Neuronal stem cell (in vitro differentiated cells): ENCODE data around the gene LHFPL2.

Experiments
- DNase-seq: peaks from one replicate; pipeline ENCODE4 v3.0.0-alpha.2; 2013; ENCODE audit warnings: low spot score
- H2AFZ ChIP-seq: one replicate; pipeline ENCODE4 v1.6.1; 2013; ENCODE audit warnings: mild to moderate bottlenecking, low read length, inconsistent platforms
- H2AK5ac ChIP-seq: 2 replicates; pipeline ENCODE4 v1.6.1; 2013; ENCODE audit warnings: low read depth, mild to moderate bottlenecking, inconsistent platforms, low read length, moderate library complexity, mixed read lengths
- H2BK120ac ChIP-seq: 2 replicates; pipeline ENCODE4 v1.6.1; 2013; ENCODE audit warnings: low read depth, mild to moderate bottlenecking, inconsistent platforms, low read length, moderate library complexity, mixed read lengths
- H2BK12ac ChIP-seq: one replicate; pipeline ENCODE4 v1.6.1; 2013; ENCODE audit warnings: low read length, inconsistent platforms
- H2BK15ac ChIP-seq: 2 replicates; pipeline ENCODE4 v1.6.1; 2013; ENCODE audit warnings: mild to moderate bottlenecking, low read length, inconsistent platforms, mixed read lengths
- H2BK5ac ChIP-seq: one replicate; pipeline ENCODE4 v1.6.1; 2013; ENCODE audit warnings: inconsistent platforms, mild to moderate bottlenecking, low read length, moderate library complexity
- H3K14ac ChIP-seq: one replicate; pipeline ENCODE4 v1.6.1; 2013; ENCODE audit warnings: low read length, inconsistent platforms
- H3K18ac ChIP-seq: 2 replicates; pipeline ENCODE4 v1.6.1; 2013; ENCODE audit warnings: low read length, inconsistent platforms
- H3K23ac ChIP-seq: 2 replicates; pipeline ENCODE4 v1.6.1; 2013; ENCODE audit warnings: low read depth, mild to moderate bottlenecking, mixed read lengths, low read length, inconsistent platforms; ENCODE audit not compliant: poor library complexity
- H3K27ac ChIP-seq: replicated peaks from 3 replicates; pipeline ENCODE4 v1.5.1; 2013; ENCODE audit warnings: low read length, inconsistent platforms
- H3K27me3 ChIP-seq, 3 experiments: 2 replicates each; pipeline ENCODE4 v1.6.1; 2013; ENCODE audit warnings: low read length in 3 of 3, mild to moderate bottlenecking in 2 of 3, inconsistent platforms in 1 of 3, low read depth in 1 of 3, mixed read lengths in 1 of 3, moderate library complexity in 1 of 3; ENCODE audit not compliant: control insufficient read depth in 3 of 3, insufficient read depth in 3 of 3
- H3K36me3 ChIP-seq, 2 donors: replicated peaks in 1 of 2; 2 replicates each; pipeline ENCODE4 v1.6.1; 2013; ENCODE audit warnings: low read length in 2 of 2; ENCODE audit not compliant: control insufficient read depth in 2 of 2, insufficient read depth in 2 of 2
- H3K4ac ChIP-seq: 2 replicates; pipeline ENCODE4 v1.6.1; 2013; ENCODE audit warnings: inconsistent platforms, mild to moderate bottlenecking, low read length, moderate library complexity
- H3K4me1 ChIP-seq, 2 donors: 1 replicate in 1 of 2; 2 replicates in 1 of 2; pipeline ENCODE4 v1.6.1; 2013; ENCODE audit warnings: low read length in 2 of 2, low read depth in 1 of 2; ENCODE audit not compliant: control insufficient read depth in 2 of 2, insufficient read depth in 1 of 2
- H3K4me2 ChIP-seq: one replicate; pipeline ENCODE4 v1.6.1; 2013; ENCODE audit warnings: mild to moderate bottlenecking, low read length, inconsistent platforms; ENCODE audit not compliant: insufficient read depth, poor library complexity, severe bottlenecking
- H3K4me3 ChIP-seq, 2 donors: 2 replicates each; pipeline ENCODE4 v1.5.1; 2013; ENCODE audit warnings: low read length in 2 of 2, mild to moderate bottlenecking in 2 of 2, inconsistent platforms in 1 of 2, moderate library complexity in 1 of 2
- H3K79me1 ChIP-seq: one replicate; pipeline ENCODE4 v1.6.1; 2013; ENCODE audit warnings: low read depth, mild to moderate bottlenecking, inconsistent platforms, low read length, moderate library complexity
- H3K9ac ChIP-seq: one replicate; pipeline ENCODE4 v1.6.1; 2013; ENCODE audit warnings: mild to moderate bottlenecking, low read depth, low read length, inconsistent platforms; ENCODE audit not compliant: poor library complexity
- H3K9me3 ChIP-seq, 2 donors: replicated peaks in 1 of 2; 2 replicates each; pipeline versions ENCODE3 to v1.6.1; 2013; ENCODE audit warnings: low read length in 2 of 2, mild to moderate bottlenecking in 2 of 2, inconsistent platforms in 1 of 2, low read depth in 1 of 2, mixed read lengths in 1 of 2, moderate library complexity in 1 of 2; ENCODE audit not compliant: control insufficient read depth in 2 of 2, insufficient read depth in 1 of 2
- H4K8ac ChIP-seq: one replicate; pipeline ENCODE4 v1.6.1; 2013; ENCODE audit warnings: low read depth, mild to moderate bottlenecking, inconsistent platforms, low read length, moderate library complexity
- H4K91ac ChIP-seq: one replicate; pipeline ENCODE4 v1.6.1; 2013; ENCODE audit warnings: low read length, low read depth, mild to moderate bottlenecking, inconsistent platforms; ENCODE audit not compliant: poor library complexity
- WGBS, 2 donors: extraction: QIAGEN DNeasy Blood & Tissue Kit; methylation state at CpG; one replicate each; pipeline ENCODE4 v1.1.7; 2013; ENCODE audit warnings: missing lambda C conversion rate in 2 of 2, mixed read lengths in 1 of 2; ENCODE audit not compliant: insufficient read length in 2 of 2, insufficient replicate concordance in 1 of 2; ENCODE audit errors: extremely low coverage in 2 of 2; 5-methylcytosine and 5-hydroxymethylcytosine counted together

Gene LHFPL2

GRCh38 chr5:78598973-78599372 is 49.6 kb downstream of the LHFPL2 start:
- H3K23ac ChIP-seq, result no peak overlapping the region
- no peak overlapping the region for H4K8ac ChIP-seq
- H2BK15ac ChIP-seq, result no peak overlapping the region
- H3K4me2 ChIP-seq, result no peak overlapping the region
- no CpG with 5 or more reads among the region's 9 CpGs for WGBS, 2 donors
- no peak overlapping the region for H2AFZ ChIP-seq
- H2AK5ac ChIP-seq, result no peak overlapping the region
- no peak overlapping the region for H3K27ac ChIP-seq
- no peak overlapping the region for H3K18ac ChIP-seq
- H3K4ac ChIP-seq, result no peak overlapping the region
- H3K9ac ChIP-seq, result no peak overlapping the region
- H3K4me1 ChIP-seq, result peaks cover 2 to 3% of the 10 kb centered on the region in 2 donors
- no peak overlapping the region for H3K4me3 ChIP-seq
- H3K14ac ChIP-seq, result no peak overlapping the region
- DNase-seq, result no peak
- no peak overlapping the region for H2BK12ac ChIP-seq
- H2BK120ac ChIP-seq, result no peak overlapping the region
- H3K27me3 ChIP-seq, result no peaks in the 10 kb centered on the region
- H2BK5ac ChIP-seq, result no peak overlapping the region
- H3K36me3 ChIP-seq, result no peaks in the 10 kb centered on the region
- H4K91ac ChIP-seq, result no peak overlapping the region
- no peaks in the 10 kb centered on the region for H3K79me1 ChIP-seq
- H3K9me3 ChIP-seq, result no peaks in the 10 kb centered on the region

- peaks cover 2 to 3% of the 10 kb centered on the region in 2 donors for H3K4me1 ChIP-seq
- no peak overlapping the region for H3K4me2 ChIP-seq
- H3K27ac ChIP-seq, result no peak overlapping the region
Measured at GRCh38 chr5:78597974-78598371, 50.6 kb downstream of the LHFPL2 start.

GRCh38 chr5:78597068-78597973 is 51.3 kb downstream of the LHFPL2 start:
- Histone ChIP-seq H2AK5ac (no peak overlapping the region), H2BK12ac (no peak overlapping the region), H3K36me3 (no peaks in the 10 kb centered on the region), H3K4me1 (peaks cover 1 to 4% of the 10 kb centered on the region in 2 donors), H4K91ac (no peak overlapping the region), H3K14ac (no peak overlapping the region), H3K23ac (no peak overlapping the region), H3K79me1 (no peaks in the 10 kb centered on the region), H3K27ac (no peak overlapping the region), H2BK120ac (no peak overlapping the region), H3K4me3 (no peak overlapping the region), H4K8ac (no peak overlapping the region), H3K9me3 (no peaks in the 10 kb centered on the region), H3K4me2 (no peak overlapping the region), H3K27me3 (no peaks in the 10 kb centered on the region), H2BK15ac (no peak overlapping the region), H3K4ac (no peak overlapping the region), H2AFZ (no peak overlapping the region), H3K9ac (no peak overlapping the region), H3K18ac (no peak overlapping the region), H2BK5ac (no peak overlapping the region)
- DNase-seq, result no peak
- no CpG with 5 or more reads among the region's 5 CpGs for WGBS, 2 donors

More at GRCh38 chr5:78597974-78598371, 50.6 kb downstream of the LHFPL2 start:
- Histone ChIP-seq H4K8ac (no peak overlapping the region), H2BK120ac (no peak overlapping the region), H3K79me1 (no peaks in the 10 kb centered on the region), H2BK12ac (no peak overlapping the region), H3K14ac (no peak overlapping the region), H3K4me3 (no peak overlapping the region), H3K23ac (no peak overlapping the region), H3K4ac (no peak overlapping the region), H3K27me3 (no peaks in the 10 kb centered on the region), H2BK5ac (no peak overlapping the region), H2BK15ac (no peak overlapping the region), H3K9me3 (no peaks in the 10 kb centered on the region), H3K36me3 (no peaks in the 10 kb centered on the region), H3K18ac (no peak overlapping the region), H4K91ac (no peak overlapping the region), H2AFZ (no peak overlapping the region), H2AK5ac (no peak overlapping the region), H3K9ac (no peak overlapping the region)
- DNase-seq, result no peak

GRCh38 chr5:78595458-78595921 is 53.1 kb downstream of the LHFPL2 start:
- no peaks in the 10 kb centered on the region for H3K27me3 ChIP-seq
- H3K9ac ChIP-seq, result no peak overlapping the region
- H2BK15ac ChIP-seq, result no peak overlapping the region
- H3K14ac ChIP-seq, result no peak overlapping the region
- DNase-seq, result no peak
- no peak overlapping the region for H3K23ac ChIP-seq
- no peak overlapping the region for H2AK5ac ChIP-seq
- H2BK5ac ChIP-seq, result no peak overlapping the region
- H3K4ac ChIP-seq, result no peak overlapping the region
- H4K8ac ChIP-seq, result no peak overlapping the region
- no peak overlapping the region for H3K27ac ChIP-seq
- H2BK12ac ChIP-seq, result no peak overlapping the region
- H3K18ac ChIP-seq, result no peak overlapping the region
- H3K4me3 ChIP-seq, result no peak overlapping the region
- no peak overlapping the region for H2AFZ ChIP-seq
- H3K79me1 ChIP-seq, result no peaks in the 10 kb centered on the region
- WGBS, 2 donors, result no CpG with 5 or more reads among the region's 4 CpGs
- no peaks in the 10 kb centered on the region for H3K36me3 ChIP-seq
- no peak overlapping the region for H4K91ac ChIP-seq
- no peaks in the 10 kb centered on the region for H3K9me3 ChIP-seq
- H3K4me2 ChIP-seq, result no peak overlapping the region
- no peak overlapping the region for H2BK120ac ChIP-seq
- H3K4me1 ChIP-seq, result peaks cover 4 to 10% of the 10 kb centered on the region in 2 donors
